ENCODE results near the gene PRLR.

Gene PRLR

GRCh38 chr5:35153375-35153932 lies 76.8 kb downstream of the PRLR start:
- H3K9ac ChIP-seq = no peak overlapping the region
- no peaks in the 10 kb centered on the region for H3K9me3 ChIP-seq (replicated peaks in 1 of 11)
- H3K4me2 ChIP-seq = no peak overlapping the region; a peak in 1 of 22 replicates
- no peaks in the 10 kb centered on the region for H3K4me1 ChIP-seq
- no peak overlapping the region for H3K27ac ChIP-seq
- no peaks in the 10 kb centered on the region for H3K27me3 ChIP-seq
- TF ChIP-seq Cebpa-rat (IDR thresholded peaks at IDR 0.05) = no peak
- H4K20me1 ChIP-seq = no peaks in the 10 kb centered on the region
- no peak overlapping the region for H3K4me3 ChIP-seq
- no peaks in the 10 kb centered on the region for H3K36me3 ChIP-seq

DNA sequence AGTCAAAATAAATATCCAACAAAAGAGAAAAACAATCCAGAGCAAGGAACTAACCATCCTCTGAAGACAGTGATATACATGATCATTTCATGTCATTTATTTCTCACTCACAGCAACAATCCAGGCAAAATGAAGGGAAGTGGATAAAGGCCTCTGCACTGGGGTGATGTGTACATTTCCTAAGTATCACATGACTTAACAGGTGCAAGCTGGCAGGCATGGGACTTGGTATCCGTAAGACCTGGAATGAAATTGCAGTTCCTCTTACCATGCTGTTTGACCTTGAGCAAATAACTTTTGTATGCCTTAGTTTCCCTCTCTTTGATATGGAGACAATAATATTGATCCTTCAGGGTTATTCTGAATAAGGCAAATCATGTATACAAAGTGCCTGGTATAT lies 77.6 kb downstream of the PRLR start:
- Histone ChIP-seq H4K20me1 (no peaks in the 10 kb centered on the region), H3K4me2 (no peak overlapping the region), H3K27ac (no peak overlapping the region), H3K4me1 (no peaks in the 10 kb centered on the region), H3K36me3 (no peaks in the 10 kb centered on the region), H3K9ac (no peak overlapping the region), H3K9me3 (replicated peaks in 1 of 11) (no peaks in the 10 kb centered on the region), H3K4me3 (no peak overlapping the region), H3K27me3 (no peaks in the 10 kb centered on the region)
- TF ChIP-seq Cebpa-rat (IDR thresholded peaks at IDR 0.05) = no peak

DNA sequence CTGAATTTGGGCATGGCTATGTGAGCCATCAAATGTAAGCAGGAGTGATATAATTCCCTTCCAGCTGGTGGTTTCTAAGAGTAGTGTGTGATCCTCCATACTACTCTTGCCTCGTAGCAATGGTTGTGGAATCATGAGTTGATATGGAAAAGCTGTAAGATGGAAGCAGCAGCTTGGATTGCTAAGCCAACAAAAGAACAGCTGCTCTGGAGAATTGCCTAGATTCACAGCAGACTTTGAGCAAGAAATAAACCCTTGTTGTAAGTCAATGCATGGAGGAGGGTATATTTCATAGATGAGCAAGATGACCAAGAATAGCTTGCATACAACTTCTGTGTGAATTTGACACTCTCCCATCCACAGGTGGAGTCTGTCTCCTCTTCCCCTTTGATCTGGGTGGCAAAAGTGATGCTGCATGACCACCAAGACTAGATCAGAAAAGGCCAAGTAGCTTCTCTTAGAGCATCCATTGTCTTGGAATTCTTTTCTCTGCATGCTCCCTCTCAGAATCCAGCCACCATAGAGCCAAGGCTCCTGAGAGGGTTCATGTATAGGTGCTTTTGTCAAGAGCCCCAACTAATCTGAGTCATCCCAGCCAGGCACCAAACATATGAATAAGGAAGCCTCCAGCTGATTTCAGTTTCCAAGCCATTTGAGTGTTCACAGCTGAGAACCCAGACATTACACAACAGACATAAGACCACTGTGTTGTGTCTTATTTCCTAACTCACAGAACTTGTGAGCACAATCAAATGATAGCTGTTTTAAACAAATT lies 79.0 kb downstream of the PRLR start:
- Histone ChIP-seq H3K36me3 (no peaks in the 10 kb centered on the region), H3K27ac (no peak overlapping the region), H3K4me2 (no peak overlapping the region), H3K9ac (no peak overlapping the region), H3K9me3 (replicated peaks in 1 of 11) (no peaks in the 10 kb centered on the region), H4K20me1 (no peaks in the 10 kb centered on the region), H3K27me3 (no peaks in the 10 kb centered on the region), H3K4me1 (no peaks in the 10 kb centered on the region), H3K4me3 (no peak overlapping the region)
- no peak for TF ChIP-seq Cebpa-rat (IDR thresholded peaks at IDR 0.05)

DNA sequence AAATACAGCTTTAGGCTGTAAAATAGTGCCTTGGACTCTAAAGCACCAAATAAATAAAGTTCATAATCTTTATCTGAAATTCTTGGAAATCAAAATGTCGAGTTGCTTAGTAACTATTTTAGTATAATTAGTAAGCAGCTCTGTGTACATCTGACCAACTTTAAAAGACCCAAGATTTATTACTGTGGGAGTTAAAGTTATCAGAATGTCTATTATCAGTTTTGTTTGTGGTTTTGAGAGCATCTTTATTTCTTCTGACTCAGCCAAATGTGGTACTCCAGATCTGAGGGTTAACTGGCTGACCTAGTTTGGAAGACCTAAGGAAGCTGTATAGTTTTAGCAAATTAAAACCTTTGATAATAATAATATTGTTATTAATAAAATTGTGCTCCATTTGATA lies 81.2 kb downstream of the PRLR start:
- no peaks in the 10 kb centered on the region for H3K27me3 ChIP-seq
- no peak overlapping the region for H3K9ac ChIP-seq

DNA sequence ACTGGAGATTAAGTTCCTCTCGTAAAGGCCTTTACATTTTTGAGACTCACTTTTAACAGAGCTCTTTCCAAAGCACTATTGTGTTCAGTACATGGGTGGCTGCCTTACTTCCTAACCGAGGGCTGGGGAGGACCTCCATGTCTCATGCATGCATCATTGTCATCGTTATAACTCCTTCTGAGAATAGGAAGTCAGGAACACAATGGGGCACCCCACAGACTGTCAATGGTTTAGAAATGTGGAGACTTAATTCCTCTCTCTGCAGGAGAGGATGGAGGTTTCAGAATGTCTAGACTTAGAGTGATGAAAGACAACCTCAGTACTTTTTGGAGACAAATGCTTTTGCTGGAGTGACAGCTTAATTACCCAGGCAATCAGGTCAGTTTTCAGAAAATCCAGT lies 83.9 kb downstream of the PRLR start:
- no peak for TF ChIP-seq Cebpa-rat (IDR thresholded peaks at IDR 0.05)
- H3K9me3 ChIP-seq (replicated peaks in 1 of 11) = no peaks in the 10 kb centered on the region
- no peak overlapping the region for H3K27ac ChIP-seq
- H3K36me3 ChIP-seq = no peaks in the 10 kb centered on the region
- H3K9ac ChIP-seq = no peak overlapping the region
- no peaks in the 10 kb centered on the region for H3K27me3 ChIP-seq
- no peaks in the 10 kb centered on the region for H3K4me1 ChIP-seq
- no peak overlapping the region for H3K4me3 ChIP-seq
- H3K4me2 ChIP-seq = no peak overlapping the region
- no peaks in the 10 kb centered on the region for H4K20me1 ChIP-seq

More for the DNA sequence above, 81.2 kb downstream of the PRLR start:
- no peak overlapping the region for H3K27ac ChIP-seq
- no peak overlapping the region for H3K4me3 ChIP-seq
- no peaks in the 10 kb centered on the region for H3K36me3 ChIP-seq
- no peaks in the 10 kb centered on the region for H3K4me1 ChIP-seq
- H4K20me1 ChIP-seq = no peaks in the 10 kb centered on the region
- TF ChIP-seq Cebpa-rat (IDR thresholded peaks at IDR 0.05) = no peak
- H3K9me3 ChIP-seq (replicated peaks in 1 of 11) = no peaks in the 10 kb centered on the region
- no peak overlapping the region for H3K4me2 ChIP-seq

- H3K9me3 ChIP-seq (replicated peaks in 1 of 11) = no peaks in the 10 kb centered on the region
- TF ChIP-seq Cebpa-rat (IDR thresholded peaks at IDR 0.05) = no peak
- H4K20me1 ChIP-seq = no peaks in the 10 kb centered on the region
- H3K9ac ChIP-seq = no peak overlapping the region
- no peaks in the 10 kb centered on the region for H3K4me1 ChIP-seq
- H3K36me3 ChIP-seq = no peaks in the 10 kb centered on the region
- no peaks in the 10 kb centered on the region for H3K27me3 ChIP-seq
- no peak overlapping the region for H3K27ac ChIP-seq
- H3K4me3 ChIP-seq = no peak overlapping the region
- no peak overlapping the region for H3K4me2 ChIP-seq
Observed at GRCh38 chr5:35145691-35146317, 84.5 kb downstream of the PRLR start.

GRCh38 chr5:35145012-35145411 lies 85.3 kb downstream of the PRLR start:
- Histone ChIP-seq H3K27me3 (no peaks in the 10 kb centered on the region), H3K9ac (no peak overlapping the region), H3K4me1 (no peaks in the 10 kb centered on the region), H3K4me2 (no peak overlapping the region), H3K36me3 (no peaks in the 10 kb centered on the region), H3K9me3 (replicated peaks in 1 of 11) (no peaks in the 10 kb centered on the region), H3K4me3 (no peak overlapping the region), H3K27ac (no peak overlapping the region), H4K20me1 (no peaks in the 10 kb centered on the region)
- TF ChIP-seq Cebpa-rat (IDR thresholded peaks at IDR 0.05) = no peak

GRCh38 chr5:35143841-35144240 lies 86.4 kb downstream of the PRLR start:
- Histone ChIP-seq H3K4me1 (no peaks in the 10 kb centered on the region), H3K9ac (no peak overlapping the region), H3K27me3 (no peaks in the 10 kb centered on the region), H3K9me3 (replicated peaks in 1 of 11) (no peaks in the 10 kb centered on the region), H4K20me1 (no peaks in the 10 kb centered on the region), H3K27ac (no peak overlapping the region), H3K36me3 (no peaks in the 10 kb centered on the region), H3K4me2 (no peak overlapping the region), H3K4me3 (no peak overlapping the region)
- no peak for TF ChIP-seq Cebpa-rat (IDR thresholded peaks at IDR 0.05)

- Histone ChIP-seq H3K36me3 (no peaks in the 10 kb centered on the region), H3K4me3 (no peak overlapping the region), H3K9ac (no peak overlapping the region), H3K27ac (no peak overlapping the region), H3K27me3 (no peaks in the 10 kb centered on the region), H3K4me2 (no peak overlapping the region), H3K9me3 (replicated peaks in 1 of 11) (no peaks in the 10 kb centered on the region), H3K4me1 (peaks cover 0 to 18% (median 13%) of the 10 kb centered on the region in 10 experiments; a peak in 16 of 20 replicates), H4K20me1 (no peaks in the 10 kb centered on the region)
- no peak for TF ChIP-seq Cebpa-rat (IDR thresholded peaks at IDR 0.05)
Observed at GRCh38 chr5:35141739-35142138, 88.5 kb downstream of the PRLR start.

Measured in BLaER1 treated with 17β-estradiol and CSF1 and Interleukin-3, amounts not matched to agents 10 nM and 100 nM (cell line).